ENCODE measurements around the gene LARP1B.

DNA sequence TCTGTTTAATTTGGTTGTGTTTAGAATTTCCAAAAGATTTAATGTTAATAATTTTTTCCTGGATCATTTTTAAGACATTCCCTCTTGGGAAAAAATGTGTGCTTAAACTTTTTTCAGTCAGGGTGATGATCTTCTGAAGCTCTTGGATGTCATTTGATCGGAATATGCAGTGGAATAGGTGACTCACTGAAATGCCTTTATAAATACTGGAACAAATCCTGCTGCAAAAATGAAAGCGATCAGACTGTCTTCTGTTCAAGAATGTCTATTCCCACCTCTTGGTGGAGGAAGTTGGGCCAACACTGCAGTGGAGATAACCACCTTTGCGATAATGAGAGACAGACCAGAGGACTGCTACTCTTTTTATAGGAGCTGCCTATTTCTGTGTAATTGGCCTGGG, 46.7 kb downstream of the LARP1B start:
- no peak for TF ChIP-seq POLR2AphosphoS5 (IDR thresholded peaks at IDR 0.05)
- TF ChIP-seq, protein P1, sequence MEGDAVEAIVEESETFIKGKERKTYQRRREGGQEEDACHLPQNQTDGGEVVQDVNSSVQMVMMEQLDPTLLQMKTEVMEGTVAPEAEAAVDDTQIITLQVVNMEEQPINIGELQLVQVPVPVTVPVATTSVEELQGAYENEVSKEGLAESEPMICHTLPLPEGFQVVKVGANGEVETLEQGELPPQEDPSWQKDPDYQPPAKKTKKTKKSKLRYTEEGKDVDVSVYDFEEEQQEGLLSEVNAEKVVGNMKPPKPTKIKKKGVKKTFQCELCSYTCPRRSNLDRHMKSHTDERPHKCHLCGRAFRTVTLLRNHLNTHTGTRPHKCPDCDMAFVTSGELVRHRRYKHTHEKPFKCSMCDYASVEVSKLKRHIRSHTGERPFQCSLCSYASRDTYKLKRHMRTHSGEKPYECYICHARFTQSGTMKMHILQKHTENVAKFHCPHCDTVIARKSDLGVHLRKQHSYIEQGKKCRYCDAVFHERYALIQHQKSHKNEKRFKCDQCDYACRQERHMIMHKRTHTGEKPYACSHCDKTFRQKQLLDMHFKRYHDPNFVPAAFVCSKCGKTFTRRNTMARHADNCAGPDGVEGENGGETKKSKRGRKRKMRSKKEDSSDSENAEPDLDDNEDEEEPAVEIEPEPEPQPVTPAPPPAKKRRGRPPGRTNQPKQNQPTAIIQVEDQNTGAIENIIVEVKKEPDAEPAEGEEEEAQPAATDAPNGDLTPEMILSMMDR (IDR thresholded peaks at IDR 0.05 in 8 of 11, conservative IDR thresholded peaks at IDR 0.05 in 3 of 11) = no peak

Measured in spleen (tissue), 7 donors.